Keratinocyte (primary cell): Measurements from ENCODE around the gene RGL1. TPM values are rescaled to one million over a fixed set of nuclear protein-coding genes. Genes with fewer than 3 reads are reported as not detected.

Source experiments
- DNase-seq: peaks from one replicate; pipeline ENCODE4 v3.0.0-alpha.2; 2011; ENCODE audit warnings: low read depth, missing footprints, low spot score
- FAIRE-seq: peaks from 2 replicates; lab custom pipeline; 2011; peaks lifted over from hg19 to GRCh38; lab: Jason Lieb, UNC
- H2AFZ ChIP-seq: 2 replicates; pipeline ENCODE4 v1.6.0; 2012; ENCODE audit warnings: low read length, control low read depth, inconsistent platforms; ENCODE audit not compliant: control insufficient read depth
- H3K27ac ChIP-seq: 2 replicates; pipeline ENCODE4 v1.5.1; 2011; ENCODE audit warnings: low read length; ENCODE audit not compliant: control insufficient read depth, insufficient read depth
- H3K27me3 ChIP-seq: 3 replicates; pipeline ENCODE4 v1.6.0; 2011; ENCODE audit warnings: low read length; ENCODE audit not compliant: control insufficient read depth, insufficient read depth; ENCODE audit errors: extremely low read depth
- H3K36me3 ChIP-seq, 2 experiments: 2 replicates in 1 of 2; 3 replicates in 1 of 2; pipeline ENCODE4 v1.5.1; 2011; ENCODE audit warnings: low read length in 2 of 2, mild to moderate bottlenecking in 1 of 2; ENCODE audit not compliant: control insufficient read depth in 2 of 2, insufficient read depth in 2 of 2; ENCODE audit errors: extremely low read depth in 1 of 2
- H3K4me1 ChIP-seq: 3 replicates; pipeline ENCODE4 v1.5.1; 2011; ENCODE audit warnings: low read length; ENCODE audit not compliant: control insufficient read depth, insufficient read depth; ENCODE audit errors: extremely low read depth
- H3K4me2 ChIP-seq: 3 replicates; pipeline ENCODE4 v1.6.0; 2011; ENCODE audit warnings: low read depth, low read length; ENCODE audit not compliant: control insufficient read depth, insufficient read depth; ENCODE audit errors: extremely low read depth
- H3K4me3 ChIP-seq, 3 experiments: fragments of 200-600 bp in 1 of 3; sonication (generic) in 1 of 3; 2 replicates in 2 of 3; 3 replicates in 1 of 3; pipeline ENCODE4 v1.5.1; 2011 to 2016; ENCODE audit warnings: low read length in 3 of 3, mild to moderate bottlenecking in 3 of 3, control low read depth in 2 of 3, inconsistent platforms in 1 of 3, low read depth in 1 of 3, mixed read lengths in 1 of 3, mixed run types in 1 of 3, moderate library complexity in 1 of 3; ENCODE audit not compliant: control insufficient read depth in 2 of 3, insufficient read depth in 2 of 3; ENCODE audit errors: extremely low read depth in 1 of 3
- H3K79me2 ChIP-seq: 2 replicates; pipeline ENCODE4 v1.6.0; 2012; ENCODE audit warnings: low read length; ENCODE audit not compliant: control insufficient read depth, insufficient read depth
- H3K9ac ChIP-seq: 3 replicates; pipeline ENCODE4 v1.6.0; 2011; ENCODE audit warnings: low read length; ENCODE audit not compliant: control insufficient read depth, insufficient read depth; ENCODE audit errors: extremely low read depth
- H3K9me1 ChIP-seq: 3 replicates; pipeline ENCODE4 v1.6.0; 2011; ENCODE audit warnings: low read length; ENCODE audit not compliant: control insufficient read depth, insufficient read depth; ENCODE audit errors: extremely low read depth
- H3K9me3 ChIP-seq: 2 replicates; pipeline ENCODE4 v1.5.1; 2012; ENCODE audit warnings: low read depth, low read length; ENCODE audit not compliant: control insufficient read depth
- H4K20me1 ChIP-seq: 3 replicates; pipeline ENCODE4 v1.6.0; 2011; ENCODE audit warnings: low read length; ENCODE audit not compliant: control insufficient read depth, insufficient read depth; ENCODE audit errors: extremely low read depth
- CTCF ChIP-seq, 3 experiments: IDR thresholded peaks in 1 of 3; conservative IDR thresholded peaks in 1 of 3; optimal IDR thresholded peaks in 1 of 3; 2 replicates in 2 of 3; 3 replicates in 1 of 3; pipeline versions ENCODE3 to v1.5.1; 2011; ENCODE audit warnings: low read length in 3 of 3, mild to moderate bottlenecking in 3 of 3, moderate library complexity in 2 of 3, control low read depth in 1 of 3, inconsistent platforms in 1 of 3; ENCODE audit not compliant: insufficient read depth in 2 of 3; ENCODE audit errors: extremely low read depth in 1 of 3
- EZH2 ChIP-seq: IDR thresholded peaks from one replicate; pipeline ENCODE4 v1.6.1; 2012; ENCODE audit warnings: inconsistent platforms, mild to moderate bottlenecking, low read length, moderate library complexity
- dilution Hi-C: fragments of 300-500 bp; cut with MboI; formaldehyde crosslinking; loops from one replicate; pipeline ENCODE4 v1.7.0; 2020; ENCODE audit warnings: low sequenced_read_pairs; ENCODE audit not compliant: extremely low pct_ligation_motif_present
- polyA plus RNA-seq, 5 experiments: library from polyadenylated mRNA; depleted of rRNA in 3 of 5; stranded (reverse) in 3 of 5; stranded (forward) in 1 of 5; unstranded in 1 of 5; fragments of >200 nt; gene quantifications; 1 replicate in 1 of 5; 2 replicates in 3 of 5; 3 replicates in 1 of 5; pipeline versions ENCODE4 v1.2.1 to v1.2.3, GENCODE V29; 2011 to 2012; ENCODE audit warnings: missing spikeins in 2 of 5, low read depth in 1 of 5, low replicate concordance in 1 of 5

The RGL1 gene
- polyA plus RNA-seq, 1 donor (not counting 4 experiments of a cell fraction or from before 2014, with no cell fraction given) = 1.2 TPM

- no peak for DNase-seq
- FAIRE-seq = no peak
- Histone ChIP-seq H3K27me3 (no peaks in the 10 kb centered on the region), H4K20me1 (no peaks in the 10 kb centered on the region), H3K9me3 (no peaks in the 10 kb centered on the region), H3K9me1 (no peaks in the 10 kb centered on the region), H3K9ac (no peak overlapping the region), H3K79me2 (no peaks in the 10 kb centered on the region), H3K36me3 (no peaks in the 10 kb centered on the region), H3K4me2 (no peak overlapping the region), H3K27ac (no peak overlapping the region), H3K4me3 (no peak overlapping the region), H2AFZ (no peak overlapping the region), H3K4me1 (no peaks in the 10 kb centered on the region)
- dilution Hi-C loops = loop anchor here (5.0 kb wide), 1 partner anchor 58 kb away; no protein-coding TSS in a partner anchor
- TF ChIP-seq EZH2 = no peak
- TF ChIP-seq CTCF (optimal IDR thresholded peaks at IDR 0.05 in 1 of 3, IDR thresholded peaks at IDR 0.05 in 1 of 3, conservative IDR thresholded peaks at IDR 0.05 in 1 of 3; ENCODE audit: extremely low read depth in 1 of 3, insufficient read depth in 2 of 3, low read length in 3 of 3) = no peak
These were observed 65.6 kb downstream of the RGL1 start for GRCh38 chr1:183870351-183871077.

- FAIRE-seq (no peak), DNase-seq (no peak)
- Histone ChIP-seq H3K36me3 (no peaks in the 10 kb centered on the region), H3K27ac (no peak overlapping the region), H3K9me1 (no peaks in the 10 kb centered on the region), H3K4me2 (no peak overlapping the region), H4K20me1 (no peaks in the 10 kb centered on the region), H3K9me3 (no peaks in the 10 kb centered on the region), H3K9ac (no peak overlapping the region), H3K27me3 (no peaks in the 10 kb centered on the region), H2AFZ (no peak overlapping the region), H3K4me3 (no peak overlapping the region), H3K4me1 (no peaks in the 10 kb centered on the region), H3K79me2 (no peaks in the 10 kb centered on the region)
- dilution Hi-C loops = loop anchor here (5.0 kb wide), 1 partner anchor 59 kb away; no protein-coding TSS in a partner anchor
- TF ChIP-seq EZH2 (no peak), CTCF (optimal IDR thresholded peaks at IDR 0.05 in 1 of 3, IDR thresholded peaks at IDR 0.05 in 1 of 3, conservative IDR thresholded peaks at IDR 0.05 in 1 of 3; ENCODE audit: extremely low read depth in 1 of 3, insufficient read depth in 2 of 3, low read length in 3 of 3) (no peak)
These were observed 66.2 kb downstream of the RGL1 start for GRCh38 chr1:183871142-183871541.
